Prostate gland (tissue), 2 donors: ENCODE measurements around the gene SIRT4.

ENCODE experiments used
- CTCF ChIP-seq, 4 experiments: fragments of 200-600 bp in 2 of 4; fragments of 450-650 bp in 2 of 4; sonication (generic) in 2 of 4; IDR thresholded peaks; 1 replicate in 3 of 4; 2 replicates in 1 of 4; pipeline ENCODE4 v1.5.1; 2016 to 2019; ENCODE audit warnings: antibody characterized with exemption in 4 of 4, mild to moderate bottlenecking in 2 of 4, moderate library complexity in 2 of 4
- POLR2A ChIP-seq: fragments of 450-650 bp; IDR thresholded peaks from one replicate; pipeline ENCODE4 v1.6.1; 2016; ENCODE audit warnings: antibody characterized with exemption, mild to moderate bottlenecking

GRCh38 chr12:120290609-120291305 lies 11.4 kb upstream of the SIRT4 start:
- no peak for TF ChIP-seq POLR2A
- TF ChIP-seq CTCF (IDR thresholded peaks at IDR 0.05): no peak
